Effector CD4-positive, alpha-beta T cell (primary cell): ENCODE results near the gene UBALD2.
"Not testable (repeated sequence)": the region's sequence is repeated elsewhere in the genome, so short reads cannot be mapped to it uniquely, and the experiment has no call there.

Source experiments
- DNase-seq: peaks from one replicate; pipeline ENCODE4 v3.0.0-alpha.2; 2020

The UBALD2 gene

DNA sequence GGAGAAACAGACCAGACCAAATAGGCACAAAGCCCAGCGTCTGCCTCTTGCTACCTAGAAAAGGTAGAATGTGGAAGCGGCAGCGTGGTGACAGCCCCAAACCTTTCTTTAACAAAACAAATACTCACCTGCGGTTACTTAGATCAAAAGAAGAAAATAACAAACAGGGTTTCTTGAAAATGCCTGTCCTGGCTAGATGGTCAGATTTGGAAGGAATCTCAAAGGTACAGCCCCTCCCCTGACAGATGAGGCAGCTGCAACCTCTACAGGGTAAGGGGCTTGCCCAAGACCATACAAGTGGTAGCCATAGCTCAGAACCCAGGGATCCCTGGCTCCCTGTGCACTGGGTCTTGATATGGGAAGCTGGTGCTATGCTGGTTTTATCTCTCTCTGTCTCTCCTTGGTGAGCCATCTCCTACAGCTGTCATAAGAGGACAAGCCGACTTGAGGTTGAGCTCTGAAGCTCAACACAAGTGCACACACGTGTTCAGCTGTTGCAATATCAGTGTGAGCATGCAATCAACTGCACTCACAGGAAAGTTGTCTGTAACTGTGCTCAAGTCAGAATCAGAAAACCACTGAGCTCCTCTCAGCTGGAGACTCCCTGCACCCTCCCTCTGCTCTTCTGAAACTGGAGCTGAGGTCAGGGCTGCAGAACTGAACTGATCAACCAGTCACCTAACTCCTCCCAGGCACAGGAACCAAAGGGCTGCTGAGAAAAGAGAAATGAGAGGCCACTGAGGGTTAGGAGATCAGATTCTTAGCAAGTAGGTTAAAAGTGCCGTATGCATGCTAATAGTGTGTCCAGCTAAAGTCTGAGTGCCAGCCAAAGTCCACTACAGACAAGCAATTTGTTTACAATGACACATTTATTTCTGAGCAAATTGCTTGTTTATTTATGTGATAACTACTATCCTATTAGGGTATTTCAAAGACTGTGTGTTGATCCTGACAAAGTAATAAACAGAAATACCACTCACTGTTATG, 18.8 kb upstream of the UBALD2 start:
- DNase-seq: no peak

DNA sequence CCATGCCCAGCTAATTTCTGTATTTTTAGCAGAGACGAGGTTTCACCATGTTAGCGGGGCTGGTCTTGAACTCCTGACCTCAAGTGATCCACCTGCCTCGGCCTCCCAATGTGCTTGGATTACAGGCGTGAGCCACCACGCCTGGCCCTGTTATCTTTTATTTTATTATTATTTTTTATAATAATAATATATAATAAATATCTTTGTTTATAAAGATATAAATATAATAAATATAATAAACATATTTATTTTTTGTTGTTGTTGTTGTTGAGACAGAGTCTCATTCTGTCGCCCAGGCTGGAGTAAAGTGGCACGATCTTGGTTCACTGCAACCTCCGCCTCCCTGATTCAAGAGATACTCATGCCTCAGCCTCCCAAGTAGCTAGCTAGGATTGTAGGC, 17.8 kb upstream of the UBALD2 start:
- DNase-seq: no peak

DNA sequence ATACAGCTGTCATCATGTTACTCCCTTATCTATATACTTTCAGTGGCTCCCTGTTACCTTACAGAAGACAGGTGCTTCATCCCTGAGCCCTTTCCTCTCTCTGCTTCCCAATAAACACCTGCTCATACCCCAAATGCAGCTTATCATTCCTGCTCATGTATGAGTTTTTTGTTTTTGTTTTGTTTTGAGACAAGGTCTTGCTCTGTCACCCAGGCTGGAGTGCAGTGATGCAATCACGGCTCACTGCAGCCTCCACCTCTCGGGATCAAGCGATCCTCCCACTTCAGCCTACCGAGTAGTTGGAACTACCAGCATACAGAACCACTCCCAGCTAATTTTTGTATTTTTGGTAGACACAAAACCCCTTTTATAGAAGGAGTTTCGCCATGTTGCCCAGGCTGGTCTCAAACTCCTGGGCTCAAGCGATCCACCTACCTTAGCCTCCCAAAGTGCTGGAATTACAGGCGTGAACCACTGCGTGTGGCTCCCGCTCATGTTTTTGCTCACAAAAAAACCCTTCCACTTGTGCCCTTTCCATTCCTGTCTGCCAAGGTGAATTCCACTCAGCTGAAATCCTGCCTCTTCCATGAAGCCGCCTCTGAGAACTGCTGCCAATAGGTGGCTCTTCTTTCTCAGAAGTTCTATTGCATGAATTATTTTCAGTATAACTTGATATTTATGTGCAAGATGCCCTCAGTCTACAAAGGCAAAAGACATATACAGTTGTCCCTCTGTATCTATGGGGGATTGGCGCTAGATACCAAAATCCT, 16.9 kb upstream of the UBALD2 start:
- no peak for DNase-seq

GRCh38 chr17:76250141-76250540, 15.0 kb upstream of the UBALD2 start:
- no peak for DNase-seq

DNA sequence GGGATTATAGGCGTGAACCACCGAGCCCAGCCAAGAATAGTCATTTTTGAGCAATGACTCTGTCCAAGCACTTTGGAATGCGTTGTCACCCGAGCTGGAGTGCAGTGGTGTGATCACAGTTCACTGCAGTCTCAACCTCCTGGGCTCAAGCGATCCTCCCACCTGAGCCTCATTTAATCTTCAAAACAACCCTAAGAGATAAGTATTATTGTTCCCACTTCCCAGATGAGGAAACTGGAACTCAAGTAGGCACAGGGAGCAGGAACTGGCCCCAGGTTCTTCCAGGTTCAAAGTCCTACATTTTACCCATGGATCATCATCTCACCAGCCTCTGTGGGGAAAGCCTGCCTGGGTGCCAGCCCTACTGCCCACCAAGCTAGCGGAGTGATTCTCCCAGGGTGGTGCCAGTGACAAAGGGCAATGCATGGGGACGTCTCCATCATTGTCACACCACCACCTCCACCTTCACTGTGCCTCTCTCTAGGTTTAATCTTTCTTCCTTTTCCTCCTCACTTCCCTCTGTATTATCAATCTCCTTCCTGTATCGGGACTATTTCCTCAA, 13.6 kb upstream of the UBALD2 start:
- no peak for DNase-seq

GRCh38 chr17:76252040-76252954, 12.9 kb upstream of the UBALD2 start:
- DNase-seq: no peak

DNA sequence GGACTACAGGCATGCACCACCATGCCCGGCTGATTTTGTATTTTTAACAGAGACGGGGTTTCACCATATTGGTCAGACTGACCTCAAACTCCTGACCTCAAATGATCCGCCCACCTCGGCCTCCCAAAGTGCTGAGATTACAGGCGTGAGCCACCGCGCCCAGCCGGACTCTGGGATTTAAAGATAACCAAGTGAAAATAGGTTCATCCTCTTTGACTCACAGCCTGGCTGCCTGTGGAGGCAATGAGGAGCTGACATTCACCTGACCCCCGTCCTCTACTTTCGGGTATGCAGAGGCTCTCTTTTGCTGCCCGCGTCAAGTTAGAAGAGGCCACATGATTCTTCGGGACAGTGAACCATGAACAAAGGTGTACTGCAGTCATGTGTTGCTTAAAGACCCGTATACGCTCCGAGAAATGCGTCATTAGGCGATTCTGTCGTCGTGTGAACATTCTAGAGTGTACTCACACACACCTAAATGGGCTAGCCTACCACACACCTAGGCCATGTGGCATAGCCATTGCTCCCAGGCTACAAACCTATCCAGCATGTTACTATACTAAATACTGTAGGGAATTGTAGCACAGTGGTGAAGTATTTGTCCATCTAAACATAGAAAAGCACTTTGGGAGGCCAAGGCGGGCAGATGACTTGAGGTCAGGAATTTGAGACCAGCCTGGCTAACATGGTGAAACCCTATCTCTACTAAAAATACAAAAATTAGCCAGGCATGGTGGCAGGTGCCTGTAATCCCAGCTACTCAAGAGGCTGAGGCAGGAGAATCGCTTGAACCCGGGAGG, 12.0 kb upstream of the UBALD2 start:
- not testable (repeated sequence) for DNase-seq

DNA sequence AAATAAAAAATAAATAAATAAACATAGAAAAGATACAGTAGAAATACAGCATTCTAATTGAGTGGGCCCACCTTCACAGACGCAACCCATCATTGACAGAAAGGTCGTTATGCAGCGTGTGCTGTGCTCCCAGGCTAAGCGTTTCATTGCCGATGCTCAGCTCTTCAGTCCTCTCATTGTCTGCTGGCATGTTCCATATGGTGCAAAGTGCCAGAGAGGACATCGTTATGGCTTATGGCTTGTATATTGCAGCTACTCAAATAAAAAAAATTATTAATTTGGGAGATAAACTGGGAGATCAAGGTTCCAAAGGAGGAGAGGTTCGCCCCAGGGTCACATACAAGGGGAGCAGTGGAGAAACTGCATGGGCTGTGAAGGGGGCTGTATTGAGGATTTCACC, 11.3 kb upstream of the UBALD2 start:
- DNase-seq: no peak

GRCh38 chr17:76254275-76254674, 10.9 kb upstream of the UBALD2 start:
- DNase-seq: no peak

DNA sequence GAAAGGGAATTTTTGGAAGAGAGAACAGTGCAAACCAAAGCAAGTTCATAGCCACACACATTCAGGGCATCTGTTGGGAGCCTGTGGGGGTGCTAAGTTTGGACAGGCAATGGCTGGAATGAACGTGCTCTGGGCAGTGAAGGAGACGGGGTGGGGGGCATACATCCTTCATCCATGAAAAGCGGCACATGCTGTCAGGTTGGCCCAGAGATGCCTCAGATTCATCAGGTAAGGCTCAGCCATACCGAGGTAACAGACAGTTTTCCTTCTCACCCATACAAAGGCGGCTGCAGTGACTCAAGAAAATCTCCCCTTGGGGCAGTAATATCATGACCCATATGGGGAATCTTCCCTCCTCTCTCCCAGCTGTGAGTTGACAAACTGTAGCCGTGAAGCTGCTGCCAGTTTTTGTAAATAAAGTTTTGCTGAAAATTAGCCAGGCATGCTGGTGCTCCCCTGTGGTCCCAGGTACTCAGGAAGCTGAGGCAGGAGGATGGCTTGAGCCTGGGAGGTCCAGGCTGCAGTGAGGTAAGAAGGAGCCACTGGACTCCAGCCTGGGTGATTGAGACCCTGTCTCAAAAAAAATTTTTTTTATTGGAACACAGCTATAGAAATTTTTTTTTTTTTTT, 9.2 kb upstream of the UBALD2 start:
- no peak for DNase-seq

DNA sequence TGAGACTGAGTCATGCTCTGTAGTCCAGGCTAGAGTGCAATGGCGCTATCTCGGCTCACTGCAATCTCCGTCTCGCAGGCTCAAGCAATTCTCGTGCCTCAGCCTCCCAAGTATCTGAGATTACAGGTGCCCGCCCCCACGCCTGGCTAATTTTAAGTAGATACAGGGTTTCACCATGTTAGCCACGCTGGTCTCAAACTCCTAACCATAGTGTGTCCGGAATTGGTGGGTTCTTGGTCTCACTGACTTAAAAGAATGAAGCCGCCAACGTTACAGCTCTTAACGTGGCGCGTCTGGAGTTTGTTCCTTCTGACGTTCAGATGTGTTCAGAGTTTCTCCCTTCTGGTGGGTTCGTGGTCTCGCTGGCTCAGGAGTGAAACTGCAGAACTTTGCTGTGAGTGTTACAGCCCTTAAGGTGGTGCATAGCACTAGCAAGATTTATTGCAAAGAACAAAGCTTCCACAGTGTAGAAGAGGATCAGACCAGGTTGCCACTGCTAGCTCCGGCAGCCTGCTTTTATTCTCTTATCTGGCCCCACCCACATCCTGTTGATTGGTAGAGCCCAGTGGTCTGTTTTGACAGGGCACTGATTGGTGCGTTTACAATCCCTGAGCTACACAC, 8.6 kb upstream of the UBALD2 start:
- DNase-seq: not testable (repeated sequence)

GRCh38 chr17:76260220-76260619, 4.9 kb upstream of the UBALD2 start:
- DNase-seq: no peak

DNA sequence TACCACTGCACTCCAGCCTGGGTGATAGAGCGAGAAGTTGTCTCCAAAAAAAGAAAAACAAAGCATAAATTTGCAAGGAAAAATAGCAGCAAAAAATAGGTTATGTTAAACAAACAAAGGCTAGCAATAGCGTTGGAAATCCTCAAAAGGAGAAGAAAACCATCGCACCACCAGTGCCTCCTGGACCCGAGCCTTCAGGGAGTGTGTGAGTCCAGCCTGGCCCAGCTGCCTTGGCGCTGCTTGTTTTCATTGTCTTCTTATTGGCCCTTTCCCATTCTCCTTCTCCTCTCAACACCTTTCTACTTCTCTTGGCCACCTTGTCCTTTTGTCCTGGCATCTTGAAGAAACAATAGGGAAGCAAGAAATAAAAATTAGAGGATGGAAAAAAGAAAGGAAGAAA, 4.5 kb upstream of the UBALD2 start:
- no peak for DNase-seq

GRCh38 chr17:76261421-76262215, 3.5 kb upstream of the UBALD2 start:
- no peak for DNase-seq

GRCh38 chr17:76262732-76263344, 2.3 kb upstream of the UBALD2 start:
- no peak for DNase-seq

- no peak for DNase-seq
Measured at GRCh38 chr17:76263896-76264295, 1.3 kb upstream of the UBALD2 start.

GRCh38 chr17:76264425-76264754, 758 bp upstream of the UBALD2 start:
- no peak for DNase-seq

- DNase-seq: peak; percentile 49
Measured at GRCh38 chr17:76265624-76266243, 586 bp downstream of the UBALD2 start.
